ENCODE measurements around the gene BMPR1B.

Gene BMPR1B

DNA sequence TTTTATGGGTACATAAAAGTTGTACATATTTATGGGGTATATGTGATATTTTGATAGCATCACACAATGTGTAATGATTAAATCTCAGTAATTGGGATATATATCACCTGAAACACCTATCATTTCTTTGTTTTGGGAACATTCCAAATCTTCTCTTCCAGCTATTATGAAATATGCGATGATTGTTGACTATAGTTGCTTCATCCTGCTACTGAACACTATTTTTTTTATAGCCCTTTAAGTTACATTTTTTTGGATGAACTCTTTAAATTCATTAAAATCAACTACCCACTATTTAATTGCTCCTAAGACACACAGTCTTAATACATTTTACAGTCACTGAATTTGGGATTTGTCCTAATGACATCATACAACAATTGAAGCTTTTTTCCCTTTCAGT lies 212.9 kb downstream of the BMPR1B start:
- H2AFZ ChIP-seq (ENCODE audit: low read depth) = no peak overlapping the region
- no peaks in the 10 kb centered on the region for H3K79me2 ChIP-seq (ENCODE audit: insufficient read depth, low read depth)
- TF ChIP-seq, protein P1, sequence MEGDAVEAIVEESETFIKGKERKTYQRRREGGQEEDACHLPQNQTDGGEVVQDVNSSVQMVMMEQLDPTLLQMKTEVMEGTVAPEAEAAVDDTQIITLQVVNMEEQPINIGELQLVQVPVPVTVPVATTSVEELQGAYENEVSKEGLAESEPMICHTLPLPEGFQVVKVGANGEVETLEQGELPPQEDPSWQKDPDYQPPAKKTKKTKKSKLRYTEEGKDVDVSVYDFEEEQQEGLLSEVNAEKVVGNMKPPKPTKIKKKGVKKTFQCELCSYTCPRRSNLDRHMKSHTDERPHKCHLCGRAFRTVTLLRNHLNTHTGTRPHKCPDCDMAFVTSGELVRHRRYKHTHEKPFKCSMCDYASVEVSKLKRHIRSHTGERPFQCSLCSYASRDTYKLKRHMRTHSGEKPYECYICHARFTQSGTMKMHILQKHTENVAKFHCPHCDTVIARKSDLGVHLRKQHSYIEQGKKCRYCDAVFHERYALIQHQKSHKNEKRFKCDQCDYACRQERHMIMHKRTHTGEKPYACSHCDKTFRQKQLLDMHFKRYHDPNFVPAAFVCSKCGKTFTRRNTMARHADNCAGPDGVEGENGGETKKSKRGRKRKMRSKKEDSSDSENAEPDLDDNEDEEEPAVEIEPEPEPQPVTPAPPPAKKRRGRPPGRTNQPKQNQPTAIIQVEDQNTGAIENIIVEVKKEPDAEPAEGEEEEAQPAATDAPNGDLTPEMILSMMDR (conservative IDR thresholded peaks at IDR 0.05; ENCODE audit: low read depth, low read length) = no peak
- H3K27ac ChIP-seq = no peak overlapping the region
- H3K9ac ChIP-seq = no peak overlapping the region
- H3K4me2 ChIP-seq = no peak overlapping the region
- H3K27me3 ChIP-seq (ENCODE audit: insufficient read depth, low read depth) = no peaks in the 10 kb centered on the region
- H3K4me1 ChIP-seq (ENCODE audit: low read depth, poor library complexity, severe bottlenecking) = no peaks in the 10 kb centered on the region
- no peak overlapping the region for H3K4me3 ChIP-seq (IDR thresholded peaks at IDR 0.05; ENCODE audit: insufficient read depth, low read depth, low read length)
- H4K20me1 ChIP-seq (ENCODE audit: insufficient read depth) = no peaks in the 10 kb centered on the region
- H3K36me3 ChIP-seq (ENCODE audit: insufficient read depth) = no peaks in the 10 kb centered on the region

DNA sequence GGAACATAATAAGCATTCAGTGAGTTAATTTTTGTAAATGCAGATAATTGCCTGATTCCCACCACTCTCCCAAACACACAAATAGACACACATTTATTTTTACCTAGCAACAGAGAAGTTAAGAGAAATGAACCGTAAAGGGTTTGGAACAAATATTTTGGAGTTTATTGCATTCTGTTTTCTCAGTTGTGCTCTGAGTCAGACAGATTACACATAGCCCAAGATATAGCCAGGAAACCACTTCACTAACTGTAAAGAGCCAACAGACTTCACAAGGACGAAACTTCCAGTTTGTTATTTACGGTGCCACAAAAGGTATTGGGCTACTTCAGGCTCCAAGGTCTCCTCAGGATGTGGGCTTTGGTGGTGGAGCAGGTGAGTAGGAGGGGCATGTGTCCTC lies 217.0 kb downstream of the BMPR1B start:
- H3K79me2 ChIP-seq (ENCODE audit: insufficient read depth, low read depth) = no peaks in the 10 kb centered on the region
- no peaks in the 10 kb centered on the region for H3K4me1 ChIP-seq (ENCODE audit: low read depth, poor library complexity, severe bottlenecking)
- no peaks in the 10 kb centered on the region for H4K20me1 ChIP-seq (ENCODE audit: insufficient read depth)
- no peak overlapping the region for H2AFZ ChIP-seq (ENCODE audit: low read depth)
- no peaks in the 10 kb centered on the region for H3K27me3 ChIP-seq (ENCODE audit: insufficient read depth, low read depth)
- H3K4me2 ChIP-seq = no peak overlapping the region
- H3K27ac ChIP-seq = no peak overlapping the region
- H3K36me3 ChIP-seq (ENCODE audit: insufficient read depth) = no peaks in the 10 kb centered on the region
- TF ChIP-seq, protein P1 (conservative IDR thresholded peaks at IDR 0.05; ENCODE audit: low read depth, low read length) = no peak
- H3K4me3 ChIP-seq (IDR thresholded peaks at IDR 0.05; ENCODE audit: insufficient read depth, low read depth, low read length) = no peak overlapping the region
- H3K9ac ChIP-seq = no peak overlapping the region

DNA sequence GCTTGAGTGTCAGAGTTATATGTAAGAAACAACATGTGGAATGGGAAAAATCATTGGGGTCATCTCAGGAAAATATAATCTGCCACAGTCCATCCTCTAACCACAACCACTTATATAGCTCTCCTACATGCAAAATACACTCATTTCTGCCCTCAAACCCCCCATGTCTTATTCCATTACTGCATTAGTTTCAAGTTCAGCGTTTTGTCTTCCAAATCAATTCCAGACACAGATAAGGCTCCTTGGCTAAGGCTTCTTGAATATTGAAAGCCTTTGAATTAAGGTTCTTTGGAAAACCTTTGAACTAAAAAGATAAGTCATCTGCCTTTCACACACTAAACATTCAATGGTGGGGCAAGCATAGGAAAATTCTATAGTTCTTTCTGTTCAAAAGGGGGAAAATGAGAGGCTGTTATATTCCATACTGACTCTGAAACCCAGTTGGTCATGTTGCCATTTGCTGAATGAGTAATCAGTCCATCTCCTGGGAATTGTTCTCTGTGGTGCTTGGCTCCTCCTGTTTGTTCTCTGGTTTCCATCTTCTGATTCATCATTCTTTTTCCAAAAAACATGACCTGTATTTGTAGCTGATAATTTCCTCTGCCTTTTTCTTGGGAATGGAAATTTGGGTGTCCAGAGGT lies 218.7 kb downstream of the BMPR1B start:
- H3K36me3 ChIP-seq (ENCODE audit: insufficient read depth) = no peaks in the 10 kb centered on the region
- H3K4me3 ChIP-seq (IDR thresholded peaks at IDR 0.05; ENCODE audit: insufficient read depth, low read depth, low read length) = no peak overlapping the region
- H3K4me1 ChIP-seq (ENCODE audit: low read depth, poor library complexity, severe bottlenecking) = no peaks in the 10 kb centered on the region
- H3K27ac ChIP-seq = no peak overlapping the region
- no peak overlapping the region for H3K4me2 ChIP-seq
- H3K79me2 ChIP-seq (ENCODE audit: insufficient read depth, low read depth) = no peaks in the 10 kb centered on the region
- H3K27me3 ChIP-seq (ENCODE audit: insufficient read depth, low read depth) = no peaks in the 10 kb centered on the region
- no peak overlapping the region for H2AFZ ChIP-seq (ENCODE audit: low read depth)
- H4K20me1 ChIP-seq (ENCODE audit: insufficient read depth) = no peaks in the 10 kb centered on the region
- TF ChIP-seq, protein P1 (conservative IDR thresholded peaks at IDR 0.05; ENCODE audit: low read depth, low read length) = no peak
- no peak overlapping the region for H3K9ac ChIP-seq

DNA sequence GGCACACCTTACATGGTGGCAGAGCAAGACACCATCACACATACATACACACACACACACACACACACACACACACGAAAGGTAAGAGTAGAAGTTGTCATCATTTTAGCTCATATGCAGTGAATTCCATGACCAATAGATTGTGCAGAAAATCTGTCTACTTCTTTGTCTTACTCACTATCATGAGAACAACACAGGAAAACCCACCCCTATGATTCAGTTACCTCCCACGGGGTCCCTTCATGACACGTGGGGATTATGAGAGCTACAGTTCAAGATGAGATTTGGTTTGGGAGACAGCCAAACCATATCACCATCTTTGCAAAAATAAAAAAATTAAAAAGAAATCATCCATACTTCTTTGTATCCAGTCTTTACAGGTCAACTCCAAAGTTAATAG lies 221.1 kb downstream of the BMPR1B start:
- Histone ChIP-seq H3K27me3 (ENCODE audit: insufficient read depth, low read depth) (no peaks in the 10 kb centered on the region), H3K9ac (no peak overlapping the region), H3K4me2 (no peak overlapping the region), H2AFZ (ENCODE audit: low read depth) (no peak overlapping the region), H3K79me2 (ENCODE audit: insufficient read depth, low read depth) (no peaks in the 10 kb centered on the region), H3K36me3 (ENCODE audit: insufficient read depth) (no peaks in the 10 kb centered on the region), H3K27ac (no peak overlapping the region), H3K4me3 (IDR thresholded peaks at IDR 0.05; ENCODE audit: insufficient read depth, low read depth, low read length) (no peak overlapping the region), H4K20me1 (ENCODE audit: insufficient read depth) (no peaks in the 10 kb centered on the region), H3K4me1 (ENCODE audit: low read depth, poor library complexity, severe bottlenecking) (no peaks in the 10 kb centered on the region)
- TF ChIP-seq, protein P1 (conservative IDR thresholded peaks at IDR 0.05; ENCODE audit: low read depth, low read length) = no peak

Data from KMS-11 (cell line).